HEK293 (cell line): ENCODE data around the gene PPY.

Experiments used
- CTCF ChIA-PET: fragments of 350-600 bp; formaldehyde crosslinking; extraction: SDS; loops from one replicate; lab custom pipeline; 2021; ENCODE audit warnings: antibody characterized with exemption; lab: Yijun Ruan, JAX
- POLR2A ChIA-PET: fragments of 300-600 bp; formaldehyde crosslinking; extraction: SDS; loops from one replicate; lab custom pipeline; 2020; ENCODE audit warnings: antibody characterized with exemption, inconsistent platforms; lab: Yijun Ruan, JAX
- H3K27ac ChIP-seq: fragments of 200-500 bp; sonication (Bioruptor generic); 2 replicates; pipeline ENCODE4 v1.5.1; 2014; ENCODE audit warnings: low read depth, low read length, control low read depth, inconsistent platforms; ENCODE audit errors: extremely low read depth
- H3K36me3 ChIP-seq, 2 experiments: fragments of 200-500 bp in 1 of 2; sonication (Bioruptor generic) in 1 of 2; 1 replicate in 1 of 2; 2 replicates in 1 of 2; pipeline ENCODE4 v1.5.1; 2014 to 2017; ENCODE audit warnings: inconsistent platforms in 2 of 2, low read length in 2 of 2; ENCODE audit not compliant: control insufficient read depth in 2 of 2, insufficient read depth in 1 of 2
- H3K4me1 ChIP-seq: fragments of 200-500 bp; sonication (Bioruptor generic); 2 replicates; pipeline ENCODE4 v1.5.1; 2014; ENCODE audit warnings: mild to moderate bottlenecking, low read length, inconsistent platforms; ENCODE audit not compliant: control insufficient read depth, insufficient read depth
- H3K4me3 ChIP-seq: 2 replicates; pipeline ENCODE4 v1.5.1; 2011; ENCODE audit warnings: low read depth, mild to moderate bottlenecking, control low read depth, low read length, moderate library complexity
- H3K9me3 ChIP-seq: fragments of 200-500 bp; sonication (Bioruptor generic); 2 replicates; pipeline ENCODE4 v1.5.1; 2014; ENCODE audit warnings: low read depth, low read length, inconsistent platforms; ENCODE audit not compliant: control insufficient read depth, insufficient read depth
- EGR2 ChIP-seq: fragments of 450-650 bp; formaldehyde crosslinking; IDR thresholded peaks from 2 replicates; pipeline ENCODE4 v1.5.1; 2016; ENCODE audit warnings: low read depth, missing biosample characterization, missing genetic modification characterization
- GFI1B ChIP-seq: fragments of 450-650 bp; formaldehyde crosslinking; IDR thresholded peaks from 2 replicates; pipeline ENCODE4 v1.5.1; 2016; ENCODE audit warnings: missing biosample characterization, missing genetic modification characterization
- KLF1 ChIP-seq: fragments of 450-650 bp; formaldehyde crosslinking; IDR thresholded peaks from 2 replicates; pipeline ENCODE4 v1.5.1; 2016; ENCODE audit warnings: missing biosample characterization, missing genetic modification characterization
- PRDM1 ChIP-seq: fragments of 450-650 bp; formaldehyde crosslinking; IDR thresholded peaks from 2 replicates; pipeline ENCODE4; 2016; ENCODE audit warnings: missing biosample characterization, missing genetic modification characterization
- SCRT1 ChIP-seq: fragments of 450-650 bp; formaldehyde crosslinking; IDR thresholded peaks from 2 replicates; pipeline ENCODE4 v1.5.1; 2016; ENCODE audit warnings: missing biosample characterization, missing genetic modification characterization, borderline replicate concordance
- TCF7L2 ChIP-seq: IDR thresholded peaks from 2 replicates; pipeline ENCODE4 v1.6.1; 2011; ENCODE audit warnings: low read depth, mild to moderate bottlenecking, inconsistent platforms, low read length, moderate library complexity, borderline replicate concordance
- ZBTB17 ChIP-seq: fragments of 450-650 bp; formaldehyde crosslinking; IDR thresholded peaks from 2 replicates; pipeline ENCODE4 v1.5.1; 2016; ENCODE audit warnings: missing biosample characterization, missing genetic modification characterization
- ZBTB6 ChIP-seq: fragments of 450-650 bp; formaldehyde crosslinking; IDR thresholded peaks from 2 replicates; pipeline ENCODE4 v1.5.1; 2017; ENCODE audit warnings: missing biosample characterization, missing genetic modification characterization
- ZNF121 ChIP-seq: fragments of 450-650 bp; formaldehyde crosslinking; IDR thresholded peaks from 2 replicates; pipeline ENCODE4 v1.5.1; 2016; ENCODE audit warnings: missing biosample characterization, missing genetic modification characterization
- ZNF148 ChIP-seq: fragments of 450-650 bp; formaldehyde crosslinking; IDR thresholded peaks from 2 replicates; pipeline ENCODE4 v1.5.0; 2017; ENCODE audit warnings: missing biosample characterization, missing genetic modification characterization, borderline replicate concordance
- ZNF23 ChIP-seq: fragments of 450-650 bp; formaldehyde crosslinking; IDR thresholded peaks from 2 replicates; pipeline ENCODE4 v1.5.1; 2016; ENCODE audit warnings: missing biosample characterization, missing genetic modification characterization, borderline replicate concordance
- ZNF274 ChIP-seq, 2 experiments: fragments of 200-500 bp in 1 of 2; fragments of 450-650 bp in 1 of 2; sonication (Bioruptor generic) in 1 of 2; formaldehyde crosslinking in 1 of 2; IDR thresholded peaks; 2 replicates each; pipeline versions ENCODE4 v1.5.1 to v1.6.1; 2014 to 2016; ENCODE audit warnings: borderline replicate concordance in 1 of 2, inconsistent platforms in 1 of 2, low read length in 1 of 2, missing biosample characterization in 1 of 2, missing genetic modification characterization in 1 of 2
- ZNF324 ChIP-seq: fragments of 450-650 bp; formaldehyde crosslinking; IDR thresholded peaks from 2 replicates; pipeline ENCODE4 v1.5.1; 2016; ENCODE audit warnings: missing biosample characterization, missing genetic modification characterization
- ZNF37A ChIP-seq: fragments of 450-650 bp; IDR thresholded peaks from 2 replicates; pipeline ENCODE4 v1.5.1; 2018; ENCODE audit warnings: missing biosample characterization, missing genetic modification characterization
- ZNF394 ChIP-seq: fragments of 450-650 bp; formaldehyde crosslinking; IDR thresholded peaks from 2 replicates; pipeline ENCODE4 v1.5.1; 2016; ENCODE audit warnings: missing biosample characterization, missing genetic modification characterization, mild to moderate bottlenecking, moderate library complexity, borderline replicate concordance
- ZNF530 ChIP-seq: fragments of 450-650 bp; formaldehyde crosslinking; IDR thresholded peaks from 2 replicates; pipeline ENCODE4 v1.5.1; 2016; ENCODE audit warnings: low read depth, missing biosample characterization, missing genetic modification characterization
- ZNF544 ChIP-seq: fragments of 450-650 bp; formaldehyde crosslinking; IDR thresholded peaks from 2 replicates; pipeline ENCODE4 v1.5.0; 2017; ENCODE audit warnings: missing biosample characterization, missing genetic modification characterization
- ZNF600 ChIP-seq: fragments of 450-650 bp; formaldehyde crosslinking; IDR thresholded peaks from 2 replicates; pipeline ENCODE4 v1.5.1; 2016; ENCODE audit warnings: missing biosample characterization, missing genetic modification characterization
- ZNF623 ChIP-seq: fragments of 450-650 bp; formaldehyde crosslinking; IDR thresholded peaks from 2 replicates; pipeline ENCODE4 v1.5.1; 2016; ENCODE audit warnings: missing biosample characterization, missing genetic modification characterization
- ZNF624 ChIP-seq: fragments of 450-650 bp; formaldehyde crosslinking; IDR thresholded peaks from 2 replicates; pipeline ENCODE4 v1.5.1; 2017; ENCODE audit warnings: missing biosample characterization, missing genetic modification characterization
- ZNF654 ChIP-seq: fragments of 450-650 bp; formaldehyde crosslinking; IDR thresholded peaks from 2 replicates; pipeline ENCODE4 v1.5.1; 2016; ENCODE audit warnings: low read depth, missing biosample characterization, missing genetic modification characterization
- ZNF692 ChIP-seq: fragments of 450-650 bp; formaldehyde crosslinking; IDR thresholded peaks from 2 replicates; pipeline ENCODE4 v1.5.1; 2016; ENCODE audit warnings: missing biosample characterization, missing genetic modification characterization
- ZNF707 ChIP-seq: fragments of 450-650 bp; formaldehyde crosslinking; IDR thresholded peaks from 2 replicates; pipeline ENCODE4 v1.5.1; 2016; ENCODE audit warnings: missing biosample characterization, missing genetic modification characterization
- ZSCAN30 ChIP-seq: fragments of 450-650 bp; IDR thresholded peaks from 2 replicates; pipeline ENCODE4 v1.5.1; 2018; ENCODE audit warnings: missing biosample characterization, mild to moderate bottlenecking, missing genetic modification characterization, moderate library complexity
- ZSCAN5A ChIP-seq: fragments of 450-650 bp; formaldehyde crosslinking; IDR thresholded peaks from 2 replicates; pipeline ENCODE4 v1.5.1; 2016; ENCODE audit warnings: missing biosample characterization, missing genetic modification characterization
- ZXDB ChIP-seq: fragments of 450-650 bp; formaldehyde crosslinking; IDR thresholded peaks from 2 replicates; pipeline ENCODE4 v1.5.1; 2016; ENCODE audit warnings: missing biosample characterization, missing genetic modification characterization

The PPY gene

GRCh38 chr17:43936434-43936833, 5.8 kb downstream of the PPY start:
- no peak overlapping the region for H3K27ac ChIP-seq
- no peaks in the 10 kb centered on the region for H3K9me3 ChIP-seq
- no peak for TF ChIP-seq ZNF544
- no peak for TF ChIP-seq ZNF324
- no peak for TF ChIP-seq KLF1
- TF ChIP-seq PRDM1, result no peak
- no peak for TF ChIP-seq ZNF623 (tag by site-specific recombination)
- TF ChIP-seq ZNF624 (tag by site-specific recombination), result no peak
- no peak for TF ChIP-seq ZBTB17
- no peaks in the 10 kb centered on the region for H3K36me3 ChIP-seq
- ChIA-PET CTCF (interaction anchor here (0.5 to 6.2 kb wide), 8 partner anchors 8 to 428 kb away, joined by 3 to 56 read pairs (median 4); partner anchors contain the start of gene RUNDC3A), POLR2A (no interaction called here)
- no peaks in the 10 kb centered on the region; the same call in 1 of the 2 replicates for H3K4me1 ChIP-seq
- no peak overlapping the region for H3K4me3 ChIP-seq

- H3K9me3 ChIP-seq, result no peaks in the 10 kb centered on the region
- no peaks in the 10 kb centered on the region for H3K36me3 ChIP-seq
- ChIA-PET CTCF (interaction anchor here (0.5 to 6.2 kb wide), 8 partner anchors 8 to 428 kb away, joined by 3 to 56 read pairs (median 4); partner anchors contain the start of gene RUNDC3A), POLR2A (no interaction called here)
- H3K4me3 ChIP-seq, result no peak overlapping the region
- no peaks in the 10 kb centered on the region; the same call in 1 of the 2 replicates for H3K4me1 ChIP-seq
- TF ChIP-seq ZNF692 (tag by site-specific recombination), result no peak
- TF ChIP-seq ZNF121 (tag by site-specific recombination), result no peak
- TF ChIP-seq ZNF394 (tag by site-specific recombination), result no peak
- no peak for TF ChIP-seq GFI1B
- TF ChIP-seq SCRT1, result no peak
- TF ChIP-seq ZNF654 (tag by site-specific recombination), result no peak
- no peak for TF ChIP-seq ZSCAN30 (tag by site-specific recombination)
- TF ChIP-seq ZXDB (tag by site-specific recombination), result no peak
- TF ChIP-seq ZNF23 (tag by site-specific recombination), result no peak
- TF ChIP-seq EGR2 (tag by site-specific recombination), result 0 out of 2 replicates have a peak, but pooled peaks have one; percentile 28
- TF ChIP-seq ZNF600 (tag by site-specific recombination), result peak; percentile 75
- no peak for TF ChIP-seq ZNF148
- TF ChIP-seq, all 188 proteins: peak for 2
- no peak overlapping the region for H3K27ac ChIP-seq
Measured at GRCh38 chr17:43935926-43936261, 6.4 kb downstream of the PPY start.

- POLR2A ChIA-PET, result no interaction called here
- no peaks in the 10 kb centered on the region; the same call in 1 of the 2 replicates for H3K4me1 ChIP-seq
- TF ChIP-seq ZNF37A (tag by site-specific recombination) (no peak), ZBTB6 (tag by site-specific recombination) (no peak), ZSCAN5A (tag by site-specific recombination) (no peak), TCF7L2 (no peak), ZNF707 (tag by site-specific recombination) (no peak), ZNF274 (IDR thresholded peaks at IDR 0.05; ENCODE audit: low read length) (no peak), ZNF274 (tag by site-specific recombination; IDR thresholded peaks at IDR 0.05; ENCODE audit: borderline replicate concordance) (no peak), ZNF530 (no peak)
Measured at GRCh38 chr17:43935204-43935925, 6.9 kb downstream of the PPY start.

More at GRCh38 chr17:43935204-43935925, 6.9 kb downstream of the PPY start:
- Histone ChIP-seq H3K27ac (no peak overlapping the region), H3K9me3 (no peaks in the 10 kb centered on the region), H3K4me3 (no peak overlapping the region), H3K36me3 (no peaks in the 10 kb centered on the region)
- CTCF ChIA-PET, result interaction anchor here (0.6 to 6.2 kb wide), 4 partner anchors 7 to 169 kb away, joined by 3 to 51 read pairs (median 4); no protein-coding TSS in a partner anchor
